ENCODE data around the gene PRPF6. TPM values are rescaled to one million over a fixed set of nuclear protein-coding genes. Genes with fewer than 3 reads are reported as not detected.

PRPF6 gene
- total RNA-seq, 2 donors from 2014 or later = 42.3 to 52.1 TPM

GRCh38 chr20:64024141-64024990 lies 43.4 kb downstream of the PRPF6 start:
- DNase-seq (no peak), ATAC-seq (peak; percentile 52)
- H3K4me1 ChIP-seq = peaks cover 23% of the 10 kb centered on the region
- peak overlapping the region in 2 of 4 donors; percentile 22 to 27 for H3K27ac ChIP-seq
- no peaks in the 10 kb centered on the region for H3K9me3 ChIP-seq
- no peak overlapping the region for H3K4me3 ChIP-seq
- intact Hi-C loops (cut with DNase I) = no loop called here
- H3K27me3 ChIP-seq = no peaks in the 10 kb centered on the region
- TF ChIP-seq CTCF (IDR thresholded peaks at IDR 0.05) (no peak), POLR2A (IDR thresholded peaks at IDR 0.05) (no peak)
- 73 to 75% methylated on average over 11 to 16 of the region's 17 CpGs for WGBS, 2 donors
- peaks cover 11 to 42% of the 10 kb centered on the region in 2 donors for H3K36me3 ChIP-seq (replicated peaks in 1 of 2; ENCODE audit: insufficient read depth in 1 of 2, low read depth in 2 of 2)

GRCh38 chr20:64025101-64025825 lies 44.3 kb downstream of the PRPF6 start:
- Histone ChIP-seq H3K27ac (no peak overlapping the region), H3K9me3 (no peaks in the 10 kb centered on the region), H3K4me3 (no peak overlapping the region), H3K4me1 (peaks cover 23% of the 10 kb centered on the region), H3K36me3 (replicated peaks in 1 of 2; ENCODE audit: insufficient read depth in 1 of 2, low read depth in 2 of 2) (peaks cover 11 to 42% of the 10 kb centered on the region in 2 donors), H3K27me3 (no peaks in the 10 kb centered on the region)
- ATAC-seq (no peak), DNase-seq (no peak)
- intact Hi-C loops (cut with DNase I) = no loop called here
- 95 to 96% methylated on average over 14 to 16 of the region's 18 CpGs for WGBS, 2 donors
- TF ChIP-seq CTCF (IDR thresholded peaks at IDR 0.05) = no peak

GRCh38 chr20:64025826-64026412 lies 45.0 kb downstream of the PRPF6 start:
- no peak for ATAC-seq
- Histone ChIP-seq H3K4me3 (no peak overlapping the region), H3K36me3 (replicated peaks in 1 of 2; ENCODE audit: insufficient read depth in 1 of 2, low read depth in 2 of 2) (peaks cover 11 to 42% of the 10 kb centered on the region in 2 donors), H3K4me1 (peaks cover 23% of the 10 kb centered on the region), H3K27ac (no peak overlapping the region), H3K27me3 (no peaks in the 10 kb centered on the region), H3K9me3 (no peaks in the 10 kb centered on the region)
- no peak for DNase-seq
- 96% methylated on average over 16 to 28 of the region's 29 CpGs for WGBS, 2 donors
- intact Hi-C loops (cut with DNase I) = no loop called here
- no peak for TF ChIP-seq CTCF (IDR thresholded peaks at IDR 0.05)
- TF ChIP-seq POLR2A (IDR thresholded peaks at IDR 0.05) = no peak

GRCh38 chr20:64027981-64028685 lies 47.2 kb downstream of the PRPF6 start:
- DNase-seq (no peak), ATAC-seq (no peak)
- H3K27me3 ChIP-seq = no peaks in the 10 kb centered on the region
- H3K9me3 ChIP-seq = no peaks in the 10 kb centered on the region
- no peak overlapping the region for H3K4me3 ChIP-seq
- 93 to 94% methylated on average over 14 to 23 of the region's 24 CpGs for WGBS, 2 donors
- H3K27ac ChIP-seq = no peak overlapping the region
- no peak for TF ChIP-seq POLR2A (IDR thresholded peaks at IDR 0.05)
- peaks cover 11 to 42% of the 10 kb centered on the region in 2 donors for H3K36me3 ChIP-seq (replicated peaks in 1 of 2; ENCODE audit: insufficient read depth in 1 of 2, low read depth in 2 of 2)
- H3K4me1 ChIP-seq = peaks cover 20% of the 10 kb centered on the region
- intact Hi-C loops (cut with DNase I) = no loop called here

Data from body of pancreas (tissue), 4 donors.